DOHH2 (cell line): Measurements from ENCODE around the gene RAX2.

Experiments used
- EZH2phosphoT487 ChIP-seq: fragments of 200-600 bp; sonication (generic); IDR thresholded peaks from 2 replicates; pipeline ENCODE4 v1.6.1; 2017; ENCODE audit warnings: borderline replicate concordance, mild to moderate bottlenecking, antibody characterized with exemption, low read length, moderate library complexity, mixed read lengths
- TF ChIP-seq, protein P1 (sequence below): fragments of 200-600 bp; sonication (generic); IDR thresholded peaks from one replicate; pipeline ENCODE4 v1.5.1; 2014; ENCODE audit warnings: antibody characterized with exemption, mild to moderate bottlenecking, low read depth, low read length; ENCODE audit not compliant: poor library complexity, severe bottlenecking

DNA sequence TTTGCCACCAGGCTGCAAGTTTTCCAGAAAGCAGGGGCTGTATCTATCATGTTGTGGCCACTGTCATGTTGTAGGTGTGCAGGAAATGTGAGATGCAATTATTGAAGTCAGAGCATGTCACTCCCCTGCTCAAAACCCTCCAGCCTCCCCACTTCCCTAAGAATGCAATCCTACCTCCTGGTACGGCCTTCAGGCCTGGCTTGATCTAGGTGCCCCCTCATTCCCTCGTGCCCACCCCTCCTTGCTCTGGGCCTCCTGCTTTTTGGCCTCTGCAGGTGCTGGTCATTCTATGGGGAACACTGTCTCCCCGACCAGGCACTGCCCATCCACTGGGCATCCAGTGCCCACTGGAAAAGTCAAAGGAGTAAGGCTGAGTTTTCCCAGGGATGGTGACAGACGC, 42.6 kb upstream of the RAX2 start:
- TF ChIP-seq, protein P1, sequence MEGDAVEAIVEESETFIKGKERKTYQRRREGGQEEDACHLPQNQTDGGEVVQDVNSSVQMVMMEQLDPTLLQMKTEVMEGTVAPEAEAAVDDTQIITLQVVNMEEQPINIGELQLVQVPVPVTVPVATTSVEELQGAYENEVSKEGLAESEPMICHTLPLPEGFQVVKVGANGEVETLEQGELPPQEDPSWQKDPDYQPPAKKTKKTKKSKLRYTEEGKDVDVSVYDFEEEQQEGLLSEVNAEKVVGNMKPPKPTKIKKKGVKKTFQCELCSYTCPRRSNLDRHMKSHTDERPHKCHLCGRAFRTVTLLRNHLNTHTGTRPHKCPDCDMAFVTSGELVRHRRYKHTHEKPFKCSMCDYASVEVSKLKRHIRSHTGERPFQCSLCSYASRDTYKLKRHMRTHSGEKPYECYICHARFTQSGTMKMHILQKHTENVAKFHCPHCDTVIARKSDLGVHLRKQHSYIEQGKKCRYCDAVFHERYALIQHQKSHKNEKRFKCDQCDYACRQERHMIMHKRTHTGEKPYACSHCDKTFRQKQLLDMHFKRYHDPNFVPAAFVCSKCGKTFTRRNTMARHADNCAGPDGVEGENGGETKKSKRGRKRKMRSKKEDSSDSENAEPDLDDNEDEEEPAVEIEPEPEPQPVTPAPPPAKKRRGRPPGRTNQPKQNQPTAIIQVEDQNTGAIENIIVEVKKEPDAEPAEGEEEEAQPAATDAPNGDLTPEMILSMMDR: no peak
- TF ChIP-seq EZH2phosphoT487: no peak
